ENCODE measurements around the gene NT5C1A. TPM values are rescaled to one million over a fixed set of nuclear protein-coding genes. Genes with fewer than 3 reads are reported as not detected.

Gene NT5C1A
- total RNA-seq (2022; extraction: Qiagen RNA extraction) = not detected in 5 replicates

GRCh38 chr1:39671793-39672550 lies at the start of gene NT5C1A:
Gene NT5C1A, minus strand, starts transcription at chr1:39672107. Its CDS starts 69 bp downstream, at chr1:39672038.

GRCh38 chr1:39691383-39692151 lies 19.7 kb upstream of the NT5C1A start, which contains the start of gene HPCAL4:
Gene HPCAL4, minus strand, starts transcription at chr1:39691433. Its CDS starts 6,830 bp downstream, at chr1:39684603.

GRCh38 chr1:39639305-39640130 lies 32.4 kb downstream of the NT5C1A start, which contains the start of gene HEYL:
Gene HEYL, minus strand, starts transcription at chr1:39639643. Its CDS starts 18 bp downstream, at chr1:39639625.

Other genes with a start within 250 kb of the NT5C1A start
- gene BMP8A, start 180.5 kb downstream of the NT5C1A start, total RNA-seq (2022; extraction: Qiagen RNA extraction) = 0.15 to 0.25 TPM (median 0.18 TPM) in 4 of 5 replicates, not detected in the other
- 120 to 160 TPM (median 124 TPM) in 5 replicates for gene PABPC4, start 95.3 kb downstream of the NT5C1A start, total RNA-seq (2022; extraction: Qiagen RNA extraction)
- gene HEYL, start 32.5 kb downstream of the NT5C1A start, total RNA-seq (2022; extraction: Qiagen RNA extraction) = 2.9 to 3.6 TPM (median 3.4 TPM) in 5 replicates
- gene HPCAL4, start 19.3 kb upstream of the NT5C1A start, total RNA-seq (2022; extraction: Qiagen RNA extraction) = 0.14 to 0.39 TPM (median 0.22 TPM) in 5 replicates
- gene PPIE, start 66.8 kb upstream of the NT5C1A start, total RNA-seq (2022; extraction: Qiagen RNA extraction) = 38.2 to 43.5 TPM (median 39.8 TPM) in 5 replicates
- 0.35 to 0.67 TPM (median 0.43 TPM) in 5 replicates for gene OXCT2, start 99.2 kb upstream of the NT5C1A start, total RNA-seq (2022; extraction: Qiagen RNA extraction)
- 3.8 to 5.5 TPM (median 5.0 TPM) in 5 replicates for gene BMP8B, start 116.8 kb upstream of the NT5C1A start, total RNA-seq (2022; extraction: Qiagen RNA extraction)
- 13.2 to 19.5 TPM (median 15.0 TPM) in 5 replicates for gene TRIT1, start 211.4 kb upstream of the NT5C1A start, total RNA-seq (2022; extraction: Qiagen RNA extraction)
- 1.1 to 1.6 TPM (median 1.4 TPM) in 5 replicates for gene MYCL, start 229.8 kb upstream of the NT5C1A start, total RNA-seq (2022; extraction: Qiagen RNA extraction)

All from A549 treated with Hydrocortisone at 1 μM for 4 hours (cell line).